ENCODE measurements around the gene GNS. TPM values are rescaled to one million over a fixed set of nuclear protein-coding genes. Genes with fewer than 3 reads are reported as not detected.

Gene GNS
- total and polyA plus RNA-seq, 2 of the 13 experiments (the other 11 are each of a cell fraction or from before 2014, with no cell fraction given): 49.8 to 51.0 TPM

DNA sequence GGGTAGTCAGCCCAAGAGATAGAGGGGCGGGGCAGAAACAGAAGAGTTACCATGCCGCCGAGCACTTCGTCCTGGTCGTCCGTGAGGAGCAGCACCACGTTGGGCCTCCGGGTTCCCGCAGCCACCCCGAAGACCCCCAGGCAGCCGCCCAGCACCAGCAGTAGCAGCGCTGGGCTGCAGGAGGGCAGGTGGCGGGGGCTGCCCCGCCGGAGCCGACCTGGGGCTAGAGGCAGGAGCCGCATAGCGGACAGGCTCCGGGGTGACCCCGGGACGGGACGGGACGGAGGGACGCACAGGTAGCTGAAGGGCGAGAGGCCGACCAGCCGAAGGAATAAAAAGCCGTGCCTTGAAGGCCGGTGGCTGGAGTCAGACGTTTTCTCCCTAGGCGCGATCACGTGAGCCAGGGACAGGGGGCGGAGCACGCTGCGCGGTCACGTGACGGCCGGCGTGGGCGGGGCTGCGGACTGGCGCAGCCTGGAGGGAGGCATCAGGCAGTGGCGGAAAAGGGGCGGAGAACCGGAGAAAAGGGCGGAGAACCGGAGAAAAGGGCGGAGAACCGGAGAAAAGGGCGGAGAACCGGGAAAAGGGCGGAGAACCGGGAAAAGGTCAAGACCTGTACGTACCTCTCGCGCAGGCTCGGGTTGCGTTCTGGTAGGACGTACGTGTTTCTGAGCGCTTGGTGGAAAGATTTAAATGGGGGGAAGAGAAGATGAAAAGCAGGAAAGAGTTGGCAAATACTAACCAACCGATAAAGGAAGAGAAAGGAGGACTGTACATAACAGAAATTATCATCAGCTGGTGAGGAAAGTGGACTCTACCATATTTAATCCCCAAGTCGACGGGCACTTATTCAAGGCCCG is at the start of gene GNS (continued):
- TF ChIP-seq, protein P1, sequence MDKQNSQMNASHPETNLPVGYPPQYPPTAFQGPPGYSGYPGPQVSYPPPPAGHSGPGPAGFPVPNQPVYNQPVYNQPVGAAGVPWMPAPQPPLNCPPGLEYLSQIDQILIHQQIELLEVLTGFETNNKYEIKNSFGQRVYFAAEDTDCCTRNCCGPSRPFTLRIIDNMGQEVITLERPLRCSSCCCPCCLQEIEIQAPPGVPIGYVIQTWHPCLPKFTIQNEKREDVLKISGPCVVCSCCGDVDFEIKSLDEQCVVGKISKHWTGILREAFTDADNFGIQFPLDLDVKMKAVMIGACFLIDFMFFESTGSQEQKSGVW (CRISPR knock-in tag; IDR thresholded peaks at IDR 0.05; ENCODE audit: borderline replicate concordance): no peak
- TF ChIP-seq RARG (CRISPR knock-in tag; IDR thresholded peaks at IDR 0.05; ENCODE audit: low read depth) (no peak), ZNF296 (CRISPR knock-in tag; conservative IDR thresholded peaks at IDR 0.05) (no peak), FOXJ3 (CRISPR knock-in tag; IDR thresholded peaks at IDR 0.05; ENCODE audit: borderline replicate concordance) (0 out of 2 replicates have a peak, but pooled peaks have one; percentile 46), KAT2B (IDR thresholded peaks at IDR 0.05; ENCODE audit: borderline replicate concordance, low read depth, low read length) (no peak), MED13 (CRISPR knock-in tag; IDR thresholded peaks at IDR 0.05) (peak; percentile 63; the same call in 1 of the 2 replicates), ZNF556 (CRISPR knock-in tag; IDR thresholded peaks at IDR 0.05; ENCODE audit: borderline replicate concordance) (no peak), ZNF644 (CRISPR knock-in tag; IDR thresholded peaks at IDR 0.05; ENCODE audit: low read depth) (no peak), EEA1 (CRISPR knock-in tag; IDR thresholded peaks at IDR 0.05; ENCODE audit: borderline replicate concordance) (0 out of 2 replicates have a peak, but pooled peaks have one; percentile 60), ZNF30 (CRISPR knock-in tag; IDR thresholded peaks at IDR 0.05) (no peak), TOPORS (CRISPR knock-in tag; IDR thresholded peaks at IDR 0.05) (0 out of 2 replicates have a peak, but pooled peaks have one; percentile 33)
- TF ChIP-seq, protein P2, sequence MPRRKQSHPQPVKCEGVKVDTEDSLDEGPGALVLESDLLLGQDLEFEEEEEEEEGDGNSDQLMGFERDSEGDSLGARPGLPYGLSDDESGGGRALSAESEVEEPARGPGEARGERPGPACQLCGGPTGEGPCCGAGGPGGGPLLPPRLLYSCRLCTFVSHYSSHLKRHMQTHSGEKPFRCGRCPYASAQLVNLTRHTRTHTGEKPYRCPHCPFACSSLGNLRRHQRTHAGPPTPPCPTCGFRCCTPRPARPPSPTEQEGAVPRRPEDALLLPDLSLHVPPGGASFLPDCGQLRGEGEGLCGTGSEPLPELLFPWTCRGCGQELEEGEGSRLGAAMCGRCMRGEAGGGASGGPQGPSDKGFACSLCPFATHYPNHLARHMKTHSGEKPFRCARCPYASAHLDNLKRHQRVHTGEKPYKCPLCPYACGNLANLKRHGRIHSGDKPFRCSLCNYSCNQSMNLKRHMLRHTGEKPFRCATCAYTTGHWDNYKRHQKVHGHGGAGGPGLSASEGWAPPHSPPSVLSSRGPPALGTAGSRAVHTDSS (CRISPR knock-in tag; conservative IDR thresholded peaks at IDR 0.05): 0 out of 2 replicates have a peak, but pooled peaks have one; percentile 39

Measured in HepG2 (cell line).